H1 (cell line): ENCODE measurements around the gene SH3TC2. TPM values are rescaled to one million over a fixed set of nuclear protein-coding genes. Genes with fewer than 3 reads are reported as not detected.

Experiments used
- CTCF ChIA-PET: fragments of 300-600 bp; sonication (Branson Sonifier 250); formaldehyde crosslinking; loops from one replicate; lab custom pipeline; 2021; ENCODE audit not compliant: partially characterized antibody; lab: Charles Lee
- POLR2A ChIA-PET: fragments of 300-600 bp; sonication (Branson Sonifier 250); formaldehyde crosslinking; loops from one replicate; lab custom pipeline; 2021; ENCODE audit warnings: inconsistent platforms; ENCODE audit not compliant: partially characterized antibody; lab: Charles Lee
- DNase-seq, 2 experiments: peaks; one replicate each; pipeline versions ENCODE4 v3.0.0 to v3.0.0-alpha.2; 2010 to 2022; ENCODE audit warnings: low spot score in 2 of 2, low read depth in 1 of 2, mixed read lengths in 1 of 2
- FAIRE-seq: peaks from 2 replicates; lab custom pipeline; 2011; peaks lifted over from hg19 to GRCh38; lab: Jason Lieb, UNC
- H2AFZ ChIP-seq: 2 replicates; pipeline ENCODE4 v1.8.1; 2012; ENCODE audit warnings: low read length, inconsistent platforms
- H2AK5ac ChIP-seq: 2 replicates; pipeline ENCODE4 v1.6.1; 2013; ENCODE audit warnings: low read depth, low read length
- H2BK120ac ChIP-seq: replicated peaks from 2 replicates; pipeline ENCODE3; 2013; ENCODE audit warnings: low read depth, low read length, inconsistent platforms
- H2BK12ac ChIP-seq: 2 replicates; pipeline ENCODE4 v1.6.1; 2013; ENCODE audit warnings: low read depth, low read length
- H2BK15ac ChIP-seq: 2 replicates; pipeline ENCODE4 v1.6.1; 2013; ENCODE audit warnings: low read length
- H2BK20ac ChIP-seq: 2 replicates; pipeline ENCODE4 v1.6.1; 2013; ENCODE audit warnings: low read length
- H2BK5ac ChIP-seq: 2 replicates; pipeline ENCODE4 v1.6.1; 2013; ENCODE audit warnings: low read depth, low read length
- H3K14ac ChIP-seq: 2 replicates; pipeline ENCODE4 v1.6.1; 2013; ENCODE audit warnings: inconsistent platforms; ENCODE audit not compliant: insufficient read length
- H3K18ac ChIP-seq: 2 replicates; pipeline ENCODE4 v1.6.1; 2013; ENCODE audit warnings: low read length; ENCODE audit errors: extremely low read depth
- H3K23ac ChIP-seq: 2 replicates; pipeline ENCODE4 v1.6.1; 2013; ENCODE audit warnings: inconsistent platforms; ENCODE audit not compliant: insufficient read length
- H3K23me2 ChIP-seq: 2 replicates; pipeline ENCODE4 v1.6.1; 2013; ENCODE audit warnings: low read depth, low read length
- H3K27ac ChIP-seq: 2 replicates; pipeline ENCODE4 v1.6.1; 2011; ENCODE audit warnings: low read depth, low read length, inconsistent platforms
- H3K27me3 ChIP-seq, 4 experiments: replicated peaks in 1 of 4; 1 replicate in 1 of 4; 2 replicates in 3 of 4; pipeline versions ENCODE4 v1.6.1 to v1.8.1; 2011 to 2013; ENCODE audit warnings: low read length in 3 of 4, mild to moderate bottlenecking in 3 of 4, inconsistent platforms in 2 of 4, mixed read lengths in 2 of 4, moderate library complexity in 1 of 4; ENCODE audit not compliant: control insufficient read depth in 3 of 4, insufficient read depth in 3 of 4; ENCODE audit errors: extremely low read depth in 1 of 4
- H3K36me3 ChIP-seq, 4 experiments: 2 replicates each; pipeline versions ENCODE4 v1.6.1 to v1.8.1; 2011 to 2013; ENCODE audit warnings: mild to moderate bottlenecking in 4 of 4, low read length in 3 of 4, moderate library complexity in 2 of 4, control low read depth in 1 of 4, inconsistent platforms in 1 of 4; ENCODE audit not compliant: insufficient read depth in 4 of 4, control insufficient read depth in 2 of 4
- H3K4ac ChIP-seq: replicated peaks from 2 replicates; pipeline ENCODE3; 2013; ENCODE audit warnings: low read length, low read depth, mixed read lengths, inconsistent platforms; ENCODE audit not compliant: insufficient read length
- H3K4me1 ChIP-seq, 4 experiments: replicated peaks in 1 of 4; 1 replicate in 1 of 4; 2 replicates in 3 of 4; pipeline versions ENCODE4 v1.6.1 to v1.8.1; 2011 to 2013; ENCODE audit warnings: low read length in 3 of 4, inconsistent platforms in 2 of 4, mixed read lengths in 1 of 4; ENCODE audit not compliant: insufficient read depth in 4 of 4, control insufficient read depth in 3 of 4
- H3K4me2 ChIP-seq, 2 experiments: 2 replicates each; pipeline versions ENCODE4 v1.6.1 to v1.8.1; 2011 to 2013; ENCODE audit warnings: low read depth in 2 of 2, low read length in 2 of 2, control low read depth in 1 of 2, inconsistent platforms in 1 of 2, mild to moderate bottlenecking in 1 of 2; ENCODE audit not compliant: insufficient read depth in 1 of 2
- H3K4me3 ChIP-seq, 4 experiments: fragments of 200-600, 300-600 bp in 1 of 4; sonication (generic), shearing (Covaris generic), sonication (Bioruptor Twin) in 1 of 4; 2 replicates each; pipeline versions ENCODE4 v1.5.1 to v1.8.1; 2011 to 2016; ENCODE audit warnings: low read length in 4 of 4, low read depth in 3 of 4, control low read depth in 2 of 4, inconsistent platforms in 2 of 4, mild to moderate bottlenecking in 2 of 4, mixed read lengths in 1 of 4, moderate library complexity in 1 of 4; ENCODE audit not compliant: insufficient read depth in 2 of 4; ENCODE audit errors: extremely low read depth in 1 of 4
- H3K56ac ChIP-seq: replicated peaks from 2 replicates; pipeline ENCODE3; 2013; ENCODE audit warnings: low read depth, mild to moderate bottlenecking, mixed read lengths, low read length, inconsistent platforms; ENCODE audit not compliant: insufficient read length
- H3K79me1 ChIP-seq: 2 replicates; pipeline ENCODE4 v1.6.1; 2013; ENCODE audit warnings: low read depth, low read length, control low read depth
- H3K79me2 ChIP-seq, 2 experiments: 2 replicates each; pipeline versions ENCODE4 v1.6.1 to v1.8.1; 2012 to 2013; ENCODE audit warnings: low read length in 2 of 2, mild to moderate bottlenecking in 2 of 2, inconsistent platforms in 1 of 2; ENCODE audit not compliant: insufficient read depth in 2 of 2, control insufficient read depth in 1 of 2
- H3K9ac ChIP-seq, 4 experiments: replicated peaks in 1 of 4; 1 replicate in 1 of 4; 2 replicates in 3 of 4; pipeline versions ENCODE4 v1.6.1 to v1.8.1; 2011 to 2013; ENCODE audit warnings: low read depth in 3 of 4, low read length in 3 of 4, control low read depth in 2 of 4, mild to moderate bottlenecking in 2 of 4, moderate library complexity in 2 of 4, inconsistent platforms in 1 of 4; ENCODE audit errors: extremely low read depth in 1 of 4
- H3K9me3 ChIP-seq, 2 experiments: 2 replicates each; pipeline versions ENCODE4 v1.6.1 to v1.8.1; 2012 to 2013; ENCODE audit warnings: mild to moderate bottlenecking in 2 of 2, moderate library complexity in 2 of 2, control low read depth in 1 of 2, inconsistent platforms in 1 of 2, low read depth in 1 of 2, low read length in 1 of 2, mixed read lengths in 1 of 2; ENCODE audit not compliant: insufficient read depth in 2 of 2
- H4K20me1 ChIP-seq, 2 experiments: replicated peaks in 1 of 2; 2 replicates each; pipeline versions ENCODE3 to v1.8.1; 2011 to 2013; ENCODE audit warnings: inconsistent platforms in 2 of 2, low read length in 2 of 2, mild to moderate bottlenecking in 1 of 2; ENCODE audit not compliant: insufficient read depth in 2 of 2, control insufficient read depth in 1 of 2
- H4K5ac ChIP-seq: 2 replicates; pipeline ENCODE4 v1.6.1; 2013; ENCODE audit warnings: low read length, low read depth, mixed read lengths, inconsistent platforms; ENCODE audit not compliant: insufficient read length
- H4K8ac ChIP-seq: 2 replicates; pipeline ENCODE4 v1.8.0; 2013; ENCODE audit warnings: mild to moderate bottlenecking, moderate library complexity, low read length, inconsistent platforms; ENCODE audit not compliant: insufficient read depth; ENCODE audit errors: extremely low read depth
- H4K91ac ChIP-seq: replicated peaks from 2 replicates; pipeline ENCODE3; 2013; ENCODE audit warnings: low read length, mixed read lengths, inconsistent platforms; ENCODE audit not compliant: insufficient read length
- ASH2L ChIP-seq: fragments of 200-600, 300-600 bp; sonication (generic); IDR thresholded peaks from one replicate; pipeline ENCODE4 v1.7.1; 2017; ENCODE audit warnings: low read length
- BCL11A ChIP-seq, 2 experiments: IDR thresholded peaks; one replicate each; pipeline ENCODE4 v1.6.1; 2011; ENCODE audit warnings: low read depth in 2 of 2, low read length in 2 of 2, mild to moderate bottlenecking in 2 of 2
- CEBPB ChIP-seq: IDR thresholded peaks from 2 replicates; pipeline ENCODE4 v1.6.1; 2012; ENCODE audit warnings: low read depth, low read length
- GABPA ChIP-seq: IDR thresholded peaks from 2 replicates; pipeline ENCODE4 v1.6.1; 2011; ENCODE audit warnings: mild to moderate bottlenecking, low read length, moderate library complexity, borderline replicate concordance; ENCODE audit not compliant: insufficient read depth
- POLR2A ChIP-seq, 2 experiments: IDR thresholded peaks; 1 replicate in 1 of 2; 2 replicates in 1 of 2; pipeline ENCODE4 v1.6.1; 2011; ENCODE audit warnings: low read depth in 2 of 2, low read length in 2 of 2, mild to moderate bottlenecking in 2 of 2; ENCODE audit errors: control extremely low read depth in 1 of 2
- RFX5 ChIP-seq: IDR thresholded peaks from 2 replicates; pipeline ENCODE4 v1.6.1; 2011; ENCODE audit warnings: low read depth, low read length, improper control_type of control experiment, borderline replicate concordance
- RNF2 ChIP-seq: fragments of 200-900, 300-1000 bp; sonication (generic); IDR thresholded peaks from 2 replicates; pipeline ENCODE4 v1.7.1; 2016; ENCODE audit warnings: borderline replicate concordance, low read depth, mild to moderate bottlenecking, antibody characterized with exemption, low read length; ENCODE audit not compliant: poor library complexity, severe bottlenecking; ENCODE audit errors: missing control alignments
- RXRA ChIP-seq: IDR thresholded peaks from 2 replicates; pipeline ENCODE4 v1.6.1; 2011; ENCODE audit warnings: low read depth, mild to moderate bottlenecking, low read length, moderate library complexity; ENCODE audit not compliant: insufficient read depth
- SP4 ChIP-seq: IDR thresholded peaks from 2 replicates; pipeline ENCODE4 v1.6.1; 2012; ENCODE audit warnings: low read length, inconsistent platforms
- SUZ12 ChIP-seq: fragments of 200-600 bp; sonication (generic); IDR thresholded peaks from 2 replicates; pipeline ENCODE4 v1.6.1; 2012; ENCODE audit warnings: mild to moderate bottlenecking, inconsistent platforms, low read length, moderate library complexity, mixed read lengths
- TAF7 ChIP-seq: optimal IDR thresholded peaks from 2 replicates; pipeline ENCODE3; 2011; ENCODE audit warnings: low read depth, mild to moderate bottlenecking, inconsistent platforms, low read length, moderate library complexity, borderline replicate concordance
- TCF12 ChIP-seq: IDR thresholded peaks from 2 replicates; pipeline ENCODE4 v1.6.1; 2011; ENCODE audit warnings: low read depth, mild to moderate bottlenecking, low read length
- TEAD4 ChIP-seq: IDR thresholded peaks from 2 replicates; pipeline ENCODE4 v1.6.1; 2012; ENCODE audit warnings: low read depth, low read length, inconsistent platforms, mixed read lengths
- WGBS, 2 experiments: shearing (Covaris generic) in 1 of 2; methylation state at CpG; one replicate each; pipeline versions ENCODE4 v1.1.6 to v1.1.7; 2013 to 2015; ENCODE audit warnings: low lambda C conversion rate in 2 of 2, mixed read lengths in 2 of 2, inconsistent platforms in 1 of 2, low coverage in 1 of 2, missing lambda C conversion rate in 1 of 2; ENCODE audit not compliant: insufficient replicate concordance in 2 of 2, insufficient coverage in 1 of 2, insufficient read length in 1 of 2; ENCODE audit errors: extremely low coverage in 1 of 2, missing lambda C conversion rate in 1 of 2; 5-methylcytosine and 5-hydroxymethylcytosine counted together
- polyA plus RNA-seq, 7 experiments: library from polyadenylated mRNA; depleted of rRNA in 3 of 7; stranded (reverse) in 5 of 7; unstranded in 2 of 7; fragments of >200 nt in 5 of 7; fragments of 200-250 nt in 2 of 7; gene quantifications; 1 replicate in 5 of 7; 2 replicates in 1 of 7; 4 replicates in 1 of 7; pipeline versions ENCODE4 v1.2.1 to v1.2.3, GENCODE V29; 2011 to 2013; ENCODE audit warnings: missing spikeins in 2 of 7, mixed read lengths in 2 of 7
- total RNA-seq: library from RNA; stranded (reverse); fragmentation: NEBNext Ultra II Directional; extraction: Animal tissue kit (Norgen Biotek cat#: 25700); gene quantifications from 2 replicates; pipeline ENCODE4 v1.2.1, GENCODE V29; 2021

Gene SH3TC2
- total and polyA plus RNA-seq, 2 of the 8 experiments (the other 6 are each of a cell fraction or from before 2014, with no cell fraction given), result 0.11 to 0.80 TPM

DNA sequence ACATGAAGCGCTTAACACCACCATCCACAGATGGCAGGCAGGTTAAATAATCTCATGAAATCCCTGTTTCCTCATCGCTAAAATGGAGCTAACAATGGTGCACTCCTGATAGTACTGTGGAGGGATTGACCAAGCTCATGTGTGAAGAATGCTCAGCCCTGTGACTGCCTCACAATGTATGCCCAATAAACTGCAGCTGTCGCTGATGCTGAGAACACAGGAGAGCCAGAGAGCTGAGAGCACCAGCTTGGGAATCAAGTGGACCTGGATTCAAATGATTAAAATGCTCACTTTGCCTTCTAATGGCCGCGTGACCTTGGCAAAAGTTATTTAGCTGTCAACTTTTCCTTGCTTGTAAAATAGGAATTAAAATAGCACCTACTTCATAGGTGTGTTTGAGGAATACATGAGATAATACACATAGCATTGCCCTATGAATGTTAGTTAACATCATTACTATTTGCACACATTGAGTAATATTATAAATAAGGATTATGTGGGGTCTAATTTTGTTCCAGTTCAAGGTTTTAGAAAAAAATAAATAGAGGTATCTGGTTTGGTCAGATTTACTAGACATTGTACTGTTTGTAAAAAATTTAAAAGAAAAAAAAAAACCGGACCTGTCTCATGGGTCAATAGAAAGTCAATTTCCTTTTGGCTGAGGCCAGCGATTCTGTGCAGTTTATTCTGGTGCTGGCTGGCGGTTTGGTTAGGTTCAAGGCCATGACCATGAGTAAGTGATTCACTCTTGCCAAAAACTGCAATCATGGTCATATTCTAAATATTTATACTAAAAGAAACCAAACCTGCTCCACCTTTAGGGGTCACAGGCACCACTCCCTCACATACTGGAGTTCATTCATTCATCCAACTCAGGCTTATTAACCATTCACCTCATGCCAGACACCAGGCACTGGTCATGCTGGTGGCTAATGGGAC is 101.3 kb downstream of the SH3TC2 start:
- no peak overlapping the region for H3K14ac ChIP-seq
- ChIA-PET POLR2A (no interaction called here), CTCF (interaction anchor here (0.9 to 25.4 kb wide), 17 partner anchors 8 to 221 kb away, joined by 3 to 433 read pairs (median 4); no protein-coding TSS in a partner anchor)
- H2BK20ac ChIP-seq, result no peak overlapping the region
- H3K18ac ChIP-seq, result no peak overlapping the region
- H3K9me3 ChIP-seq, result no peaks in the 10 kb centered on the region
- H3K23me2 ChIP-seq, result no peaks in the 10 kb centered on the region
- H3K4ac ChIP-seq, result no peak overlapping the region
- no peaks in the 10 kb centered on the region for H4K20me1 ChIP-seq
- H2BK15ac ChIP-seq, result no peak overlapping the region
- H3K4me3 ChIP-seq, result no peak overlapping the region
- no peak for FAIRE-seq
- no peak for DNase-seq
- 94% methylated on average over 8 of the region's 8 CpGs; no CpG with 5 or more reads in 1 of the 2 experiments for WGBS, 2 experiments
- H4K5ac ChIP-seq, result no peak overlapping the region
- H3K36me3 ChIP-seq, result no peaks in the 10 kb centered on the region
- H3K79me1 ChIP-seq, result no peaks in the 10 kb centered on the region
- H3K27me3 ChIP-seq, result no peaks in the 10 kb centered on the region
- no peak overlapping the region for H3K27ac ChIP-seq
- H2AFZ ChIP-seq, result no peak overlapping the region
- peak overlapping the region; percentile 35 for H4K91ac ChIP-seq
- no peak overlapping the region for H3K4me2 ChIP-seq
- H2BK5ac ChIP-seq, result no peak overlapping the region
- H2BK12ac ChIP-seq, result no peak overlapping the region
- no peak overlapping the region for H3K23ac ChIP-seq
- H2AK5ac ChIP-seq, result no peak overlapping the region
- no peak overlapping the region for H3K9ac ChIP-seq
- H4K8ac ChIP-seq, result 0 out of 2 replicates have a peak overlapping the region, but pooled peaks have one; percentile 31
- H3K4me1 ChIP-seq, result peaks cover 3 to 5% (median 5%) of the 10 kb centered on the region in 4 experiments; a peak in 6 of 7 replicates
- no peak overlapping the region for H3K56ac ChIP-seq
- H3K79me2 ChIP-seq, result no peaks in the 10 kb centered on the region
- H2BK120ac ChIP-seq, result no peak overlapping the region
- TF ChIP-seq ASH2L (no peak), POLR2A (IDR thresholded peaks at IDR 0.05; ENCODE audit: control extremely low read depth in 1 of 2, low read depth in 2 of 2, low read length in 2 of 2) (no peak), TCF12 (no peak), SP4 (no peak), RFX5 (no peak), SUZ12 (no peak), TEAD4 (no peak), RNF2 (no peak), BCL11A (IDR thresholded peaks at IDR 0.05; ENCODE audit: low read depth in 2 of 2, low read length in 2 of 2) (no peak), TAF7 (no peak), GABPA (no peak), RXRA (no peak), CEBPB (no peak)
